Spinal cord (tissue), 10 donors: Measurements from ENCODE around the gene PLEKHG7. TPM values are rescaled to one million over a fixed set of nuclear protein-coding genes. Genes with fewer than 3 reads are reported as not detected.
"Not testable (repeated sequence)": the region's sequence is repeated elsewhere in the genome, so short reads cannot be mapped to it uniquely, and the experiment has no call there.

Experiments
- DNase-seq, 6 donors: peaks; one replicate each; pipeline versions ENCODE4 v3.0.0 to v3.0.0-alpha.2; 2013 to 2015; ENCODE audit warnings: low spot score in 6 of 6, low read depth in 4 of 6
- H3K27ac ChIP-seq: one replicate; pipeline ENCODE4 v1.5.1; 2013; ENCODE audit warnings: low read depth, low read length, control low read depth
- H3K27me3 ChIP-seq: one replicate; pipeline ENCODE4 v1.6.1; 2013; ENCODE audit warnings: low read length; ENCODE audit not compliant: control insufficient read depth, insufficient read depth
- H3K36me3 ChIP-seq: one replicate; pipeline ENCODE4 v1.6.1; 2013; ENCODE audit warnings: low read length; ENCODE audit not compliant: control insufficient read depth, insufficient read depth
- H3K4me1 ChIP-seq: one replicate; pipeline ENCODE4 v1.6.1; 2013; ENCODE audit warnings: low read length; ENCODE audit not compliant: control insufficient read depth, insufficient read depth
- H3K4me3 ChIP-seq: one replicate; pipeline ENCODE4 v1.5.1; 2013; ENCODE audit warnings: low read depth, low read length, control low read depth
- H3K9me3 ChIP-seq: one replicate; pipeline ENCODE4 v1.6.1; 2013; ENCODE audit warnings: low read length; ENCODE audit not compliant: control insufficient read depth, insufficient read depth
- WGBS: methylation state at CpG from one replicate; pipeline ENCODE4 v1.1.5; 2013; ENCODE audit warnings: missing lambda C conversion rate; ENCODE audit not compliant: insufficient coverage; 5-methylcytosine and 5-hydroxymethylcytosine counted together
- polyA plus RNA-seq, 2 donors: library from polyadenylated mRNA; unstranded; fragments of 120-200 nt; gene quantifications; one replicate each; pipeline ENCODE4 v1.2.1, GENCODE V29; 2013; ENCODE audit not compliant: insufficient read length in 2 of 2
- total RNA-seq, 2 donors: library from RNA; depleted of rRNA in 1 of 2; stranded (reverse); fragments of 120-200 nt in 1 of 2; fragments of >200 nt in 1 of 2; gene quantifications; one replicate each; pipeline versions ENCODE4 v1.2.3 to v1.2.4, GENCODE V29; 2013 to 2014
- donor health status: healthy.

The PLEKHG7 gene
- total and polyA plus RNA-seq, 4 donors, result not detected

DNA sequence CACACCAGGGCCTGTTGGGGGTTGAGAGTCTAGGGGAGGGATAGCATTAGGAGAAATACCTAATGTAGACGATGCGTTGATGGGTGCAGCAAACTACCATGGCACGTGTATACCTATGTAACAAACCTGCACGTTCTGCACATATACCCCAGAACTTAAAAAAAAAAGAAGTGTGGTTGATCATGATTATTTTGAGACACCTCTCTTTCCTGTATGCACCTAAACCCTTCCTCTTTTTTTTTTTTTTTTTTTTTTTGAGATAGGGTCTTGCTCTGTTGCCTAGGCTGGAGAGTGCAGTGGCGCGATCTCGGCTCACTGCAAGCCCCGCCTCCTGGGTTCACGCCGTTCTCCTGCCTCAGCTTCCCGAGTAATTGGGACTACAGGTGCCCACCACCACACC, 31.3 kb upstream of the PLEKHG7 start:
- not testable (repeated sequence) for H3K27ac ChIP-seq

DNA sequence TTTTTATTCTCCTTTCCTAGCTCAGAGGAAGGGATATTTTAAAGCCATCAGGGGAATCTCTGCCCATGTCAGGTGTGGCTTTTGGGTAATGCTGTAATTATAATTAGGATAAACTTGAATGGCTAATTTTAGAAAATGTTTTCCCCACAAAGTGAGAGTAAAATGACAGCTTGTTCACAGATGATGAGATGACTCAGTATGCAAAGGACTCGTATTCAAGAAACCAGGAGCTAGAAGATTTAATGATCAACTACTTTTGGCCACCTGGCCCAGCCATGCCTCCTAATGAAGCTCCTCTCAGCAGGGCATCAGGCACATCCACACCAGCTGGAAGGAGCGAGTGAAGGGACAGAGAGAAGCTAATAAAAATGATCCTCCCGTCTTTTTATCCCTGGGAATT, 29.0 kb upstream of the PLEKHG7 start:
- 90% methylated on average over 2 of the region's 3 CpGs for WGBS
- no peak overlapping the region for H3K4me3 ChIP-seq

More for the DNA sequence above, 31.3 kb upstream of the PLEKHG7 start:
- H3K27me3 ChIP-seq, H3K4me1 ChIP-seq, H3K4me3 ChIP-seq, DNase-seq, H3K36me3 ChIP-seq, H3K9me3 ChIP-seq: not testable (repeated sequence)
- no CpG with 5 or more reads among the region's 11 CpGs for WGBS

DNA sequence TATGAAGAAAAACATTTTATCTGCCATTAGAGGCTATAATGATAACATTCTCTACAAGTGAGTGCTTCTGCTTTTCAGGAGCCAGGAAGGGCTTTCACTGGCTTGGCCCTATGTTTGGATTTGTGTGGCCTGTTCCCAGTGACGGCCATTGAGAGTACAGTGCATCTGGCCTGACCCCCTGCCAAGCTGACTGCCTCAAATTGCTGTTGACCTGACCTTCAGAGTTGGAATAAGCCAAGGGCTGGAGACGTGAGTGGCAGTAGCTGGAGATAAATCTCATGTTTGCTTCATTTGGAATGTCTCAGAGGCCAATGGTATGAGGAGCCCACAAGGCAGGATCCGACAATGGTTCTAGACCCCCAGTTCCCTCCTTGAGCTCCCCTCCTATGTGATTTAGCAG, 28.3 kb upstream of the PLEKHG7 start:
- H3K4me3 ChIP-seq, result no peak overlapping the region
- H3K4me1 ChIP-seq, result no peaks in the 10 kb centered on the region
- H3K27me3 ChIP-seq, result no peaks in the 10 kb centered on the region
- no peaks in the 10 kb centered on the region for H3K9me3 ChIP-seq
- H3K27ac ChIP-seq, result no peak overlapping the region
- no peak for DNase-seq
- no peaks in the 10 kb centered on the region for H3K36me3 ChIP-seq
- WGBS, result 77% methylated on average over 3 of the region's 3 CpGs

More for the DNA sequence above, 29.0 kb upstream of the PLEKHG7 start:
- H3K9me3 ChIP-seq, result no peaks in the 10 kb centered on the region
- no peaks in the 10 kb centered on the region for H3K27me3 ChIP-seq
- no peak overlapping the region for H3K27ac ChIP-seq
- no peaks in the 10 kb centered on the region for H3K36me3 ChIP-seq
- no peaks in the 10 kb centered on the region for H3K4me1 ChIP-seq
- DNase-seq, result no peak

DNA sequence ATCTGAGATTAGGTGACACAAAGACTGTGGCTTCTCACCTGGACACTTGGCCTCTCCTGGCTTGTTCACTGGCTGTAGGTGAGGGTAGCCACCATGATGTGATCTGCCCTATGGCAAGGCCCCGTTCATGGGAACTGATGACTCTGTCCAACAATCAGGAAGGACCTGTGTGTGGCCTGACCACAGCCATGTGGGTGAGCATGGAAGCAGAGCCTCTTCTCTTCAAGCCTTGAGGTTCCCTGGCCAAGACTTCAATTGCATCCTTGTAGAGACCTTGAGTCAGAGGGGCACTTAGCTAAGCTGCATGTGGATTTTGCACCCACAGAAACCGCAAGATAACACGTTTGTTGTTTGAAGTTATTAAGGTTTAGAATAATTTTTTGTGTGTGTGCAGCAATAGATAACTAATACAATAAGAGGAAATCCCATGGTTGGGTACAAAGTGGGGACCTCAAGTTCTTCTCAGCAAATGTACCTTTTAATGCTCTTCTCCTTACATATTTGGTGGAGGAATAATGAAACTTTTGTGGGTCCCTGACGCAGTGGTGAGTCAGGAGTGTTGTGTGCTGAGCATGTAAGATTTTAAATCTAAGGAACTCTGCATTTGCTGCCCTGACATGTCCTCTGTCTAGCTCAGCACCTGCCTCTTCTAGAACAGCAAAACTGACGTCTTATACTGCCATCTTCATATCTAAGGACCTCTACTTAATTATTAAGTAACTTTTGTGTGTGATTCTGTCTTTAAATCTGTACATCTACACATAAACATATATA, 27.5 kb upstream of the PLEKHG7 start:
- no peak overlapping the region for H3K4me3 ChIP-seq
- no peaks in the 10 kb centered on the region for H3K27me3 ChIP-seq
- WGBS, result 93% methylated on average over 1 of the region's 5 CpGs
- no peak overlapping the region for H3K27ac ChIP-seq
- H3K36me3 ChIP-seq, result no peaks in the 10 kb centered on the region
- no peak for DNase-seq
- H3K4me1 ChIP-seq, result no peaks in the 10 kb centered on the region
- no peaks in the 10 kb centered on the region for H3K9me3 ChIP-seq

DNA sequence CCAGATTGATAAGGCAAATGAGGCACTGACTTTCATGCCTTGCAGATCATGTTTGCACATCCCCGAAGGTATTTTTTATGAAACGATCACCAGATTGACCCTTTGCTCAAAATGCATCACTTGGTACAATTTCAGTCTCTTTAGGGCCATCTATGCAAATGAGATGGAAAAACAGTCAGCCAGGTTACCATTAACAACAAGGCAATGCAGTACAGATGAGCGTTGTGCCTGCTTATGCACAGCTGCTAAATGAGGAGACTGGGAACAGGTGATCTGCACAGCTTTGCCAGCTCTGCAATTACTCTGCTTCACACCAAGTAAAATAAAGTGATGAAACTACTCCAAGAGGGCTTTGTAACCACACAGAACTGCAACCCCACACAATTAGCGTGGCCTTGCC, 26.1 kb upstream of the PLEKHG7 start:
- H3K36me3 ChIP-seq, result no peaks in the 10 kb centered on the region
- no peaks in the 10 kb centered on the region for H3K27me3 ChIP-seq
- no peaks in the 10 kb centered on the region for H3K9me3 ChIP-seq
- no peak overlapping the region for H3K27ac ChIP-seq
- H3K4me3 ChIP-seq, result no peak overlapping the region
- no peaks in the 10 kb centered on the region for H3K4me1 ChIP-seq
- DNase-seq, result peak in 4 of 6 donors; percentile 23 to 92 (median 46)
- WGBS, result 71% methylated on average over 3 of the region's 4 CpGs

DNA sequence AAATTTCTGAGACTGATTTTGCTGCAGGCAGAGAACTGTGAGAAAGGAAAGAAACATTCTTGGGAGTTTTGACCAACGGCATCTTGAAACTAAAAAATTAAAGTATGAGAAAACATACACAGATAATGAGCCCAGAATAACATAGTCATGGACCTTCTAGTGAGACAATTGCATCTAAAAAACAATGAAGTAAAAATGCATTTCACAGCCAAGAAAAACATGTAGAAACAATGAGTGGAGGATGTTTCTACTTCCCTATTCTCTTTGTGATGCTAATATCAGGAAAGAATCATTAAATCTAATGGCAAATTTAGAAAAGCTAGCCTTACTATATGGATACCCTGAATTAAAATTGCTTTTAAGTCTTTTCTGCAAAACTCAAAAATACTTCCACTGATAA, 12.2 kb upstream of the PLEKHG7 start:
- H3K4me1 ChIP-seq, result no peaks in the 10 kb centered on the region
- no peaks in the 10 kb centered on the region for H3K27me3 ChIP-seq
- WGBS, result no CpG with 5 or more reads among the region's 1 CpG
- no peak for DNase-seq
- H3K4me3 ChIP-seq, result no peak overlapping the region
- no peak overlapping the region for H3K27ac ChIP-seq
- H3K36me3 ChIP-seq, result no peaks in the 10 kb centered on the region
- H3K9me3 ChIP-seq, result no peaks in the 10 kb centered on the region

DNA sequence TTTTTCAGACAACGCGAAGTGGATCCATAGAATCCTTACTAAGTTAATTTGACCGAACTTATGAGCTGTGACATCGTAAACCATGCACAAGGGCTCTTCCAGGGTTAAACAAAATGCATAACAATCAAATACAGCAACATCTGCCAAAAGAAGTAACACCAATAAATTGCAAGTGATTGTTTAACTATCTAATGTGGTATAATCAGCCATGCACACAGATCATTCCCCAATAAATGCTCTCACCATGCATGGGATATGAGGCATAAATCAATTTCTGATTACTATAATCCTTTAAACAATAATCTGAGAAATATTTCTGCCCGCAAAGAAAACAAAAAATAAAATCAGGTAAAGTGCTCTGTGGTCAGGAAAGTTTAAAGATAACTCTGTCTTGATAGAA, 7.7 kb upstream of the PLEKHG7 start:
- Histone ChIP-seq H3K9me3 (no peaks in the 10 kb centered on the region), H3K27me3 (no peaks in the 10 kb centered on the region), H3K36me3 (no peaks in the 10 kb centered on the region), H3K27ac (no peak overlapping the region), H3K4me3 (no peak overlapping the region), H3K4me1 (peaks cover 2% of the 10 kb centered on the region)
- 100% methylated on average over 2 of the region's 5 CpGs for WGBS
- DNase-seq, result peak in 1 of 6 donors; percentile 7

DNA sequence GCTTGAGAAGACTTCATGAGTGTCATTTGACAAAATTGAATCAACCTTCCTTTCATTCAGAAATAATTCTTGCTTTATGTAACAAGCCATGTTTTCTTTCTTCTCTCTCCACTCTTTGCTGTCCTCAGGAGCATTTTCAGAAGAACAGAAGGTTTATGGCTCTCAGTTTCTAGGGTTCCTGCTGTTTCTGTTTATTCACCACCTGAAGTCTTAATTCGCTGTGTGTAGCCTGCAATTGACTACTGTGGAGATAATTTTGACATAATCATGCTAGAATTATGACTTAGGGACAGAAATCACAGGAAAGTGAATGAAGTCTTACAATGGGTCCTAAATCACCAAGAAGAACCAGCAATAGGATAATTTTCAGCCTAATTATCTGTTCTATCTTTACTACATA, 7.2 kb upstream of the PLEKHG7 start:
- DNase-seq, result peak in 2 of 6 donors; percentile 13 to 87
- H3K4me1 ChIP-seq, result peaks cover 2% of the 10 kb centered on the region
- no CpG with 5 or more reads among the region's 1 CpG for WGBS

DNA sequence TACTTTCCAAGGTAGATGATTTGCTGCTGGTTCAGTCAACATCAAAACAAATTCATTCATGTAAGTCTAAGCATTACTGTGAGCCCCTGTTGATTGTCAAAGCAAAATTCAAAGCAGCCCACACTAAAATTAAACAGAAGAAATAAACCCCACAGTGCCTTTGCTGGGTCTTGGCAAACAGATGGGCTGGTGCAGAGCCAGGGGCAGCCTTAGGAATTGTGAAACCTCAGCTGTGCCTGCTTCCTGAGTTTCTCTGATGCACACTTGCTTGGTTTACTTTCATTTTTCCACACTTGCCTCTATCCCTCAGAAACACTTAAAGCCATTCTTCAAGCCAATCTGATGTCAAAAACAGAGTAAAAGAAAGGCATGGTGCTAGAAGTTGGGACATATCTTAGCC, 6.6 kb upstream of the PLEKHG7 start:
- DNase-seq, result peak in 2 of 6 donors; percentile 75 to 80
- no peaks in the 10 kb centered on the region for H3K36me3 ChIP-seq
- peaks cover 2% of the 10 kb centered on the region for H3K4me1 ChIP-seq
- H3K27ac ChIP-seq, result no peak overlapping the region
- no peak overlapping the region for H3K4me3 ChIP-seq
- H3K27me3 ChIP-seq, result no peaks in the 10 kb centered on the region
- H3K9me3 ChIP-seq, result no peaks in the 10 kb centered on the region

More for the DNA sequence above, 7.2 kb upstream of the PLEKHG7 start:
- no peaks in the 10 kb centered on the region for H3K36me3 ChIP-seq
- no peaks in the 10 kb centered on the region for H3K27me3 ChIP-seq
- H3K9me3 ChIP-seq, result no peaks in the 10 kb centered on the region
- no peak overlapping the region for H3K4me3 ChIP-seq
- no peak overlapping the region for H3K27ac ChIP-seq

DNA sequence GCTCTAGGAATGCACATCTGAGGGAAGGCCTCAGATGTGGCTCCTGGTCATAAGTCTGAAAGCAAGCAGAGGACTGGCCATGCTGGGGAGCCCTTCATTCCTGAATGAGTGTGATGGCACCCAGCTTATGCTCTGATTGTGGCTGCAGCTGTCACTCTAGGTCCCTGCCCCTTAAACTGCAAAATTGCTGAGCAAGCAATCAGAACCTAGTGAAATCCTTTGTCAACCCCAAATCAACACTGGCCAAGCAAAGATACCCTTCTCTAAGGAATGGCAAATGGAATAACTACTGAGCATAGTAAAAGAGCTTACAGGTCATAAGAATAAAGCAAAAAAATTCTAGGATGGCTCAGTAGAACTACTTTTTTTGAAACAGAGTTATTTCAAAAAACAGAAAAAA, 4.3 kb upstream of the PLEKHG7 start:
- no peaks in the 10 kb centered on the region for H3K36me3 ChIP-seq
- H3K27me3 ChIP-seq, result no peaks in the 10 kb centered on the region
- H3K9me3 ChIP-seq, result no peaks in the 10 kb centered on the region
- no peak for DNase-seq
- no peak overlapping the region for H3K4me3 ChIP-seq
- no peak overlapping the region for H3K27ac ChIP-seq
- peaks cover 2% of the 10 kb centered on the region for H3K4me1 ChIP-seq
